G401 (cell line): ENCODE data around the gene TFPI2. TPM values are rescaled to one million over a fixed set of nuclear protein-coding genes. Genes with fewer than 3 reads are reported as not detected.

Experiments used
- DNase-seq: peaks from one replicate; pipeline ENCODE4 v3.0.0-alpha.2; 2015; ENCODE audit warnings: low spot score
- in situ Hi-C: cut with HindIII; loops from 2 replicates; pipeline ENCODE4 v1.10.0; 2016; ENCODE audit warnings: low sequenced_read_pairs, mixed read lengths
- total RNA-seq: library from RNA; depleted of rRNA; stranded (reverse); fragments of >200 nt; shearing (Covaris generic); gene quantifications from 2 replicates; pipeline ENCODE4 v1.2.3, GENCODE V29; 2014; rRNA removed

Gene TFPI2
- total RNA-seq, 1 experiment from 2014 or later: not detected

DNA sequence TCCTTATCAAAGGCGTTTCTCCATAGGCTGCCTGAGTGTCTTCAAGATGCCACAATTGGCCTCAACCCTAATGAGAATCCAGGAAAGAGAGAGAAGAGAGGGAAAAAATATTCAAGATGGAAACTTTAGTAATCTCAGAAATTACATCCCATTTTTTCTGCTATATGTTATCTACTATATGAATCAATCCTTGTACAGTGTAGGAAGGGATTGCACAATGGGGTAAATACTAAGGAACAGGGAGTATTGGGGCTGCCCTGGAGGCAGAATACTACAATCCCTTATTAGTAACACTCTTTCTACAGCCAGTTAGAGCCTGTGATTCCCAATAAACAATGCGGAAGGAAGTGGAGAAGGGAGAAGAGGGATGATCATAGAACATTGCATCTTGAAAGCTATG is 27.9 kb downstream of the TFPI2 start:
- DNase-seq: no peak
- in situ Hi-C loops: no loop called here

- in situ Hi-C loops: no loop called here
- DNase-seq: no peak
Observed at GRCh38 chr7:93861325-93861949, 29.1 kb downstream of the TFPI2 start.

GRCh38 chr7:93860261-93860660 is 30.3 kb downstream of the TFPI2 start:
- no peak for DNase-seq
- in situ Hi-C loops: no loop called here

DNA sequence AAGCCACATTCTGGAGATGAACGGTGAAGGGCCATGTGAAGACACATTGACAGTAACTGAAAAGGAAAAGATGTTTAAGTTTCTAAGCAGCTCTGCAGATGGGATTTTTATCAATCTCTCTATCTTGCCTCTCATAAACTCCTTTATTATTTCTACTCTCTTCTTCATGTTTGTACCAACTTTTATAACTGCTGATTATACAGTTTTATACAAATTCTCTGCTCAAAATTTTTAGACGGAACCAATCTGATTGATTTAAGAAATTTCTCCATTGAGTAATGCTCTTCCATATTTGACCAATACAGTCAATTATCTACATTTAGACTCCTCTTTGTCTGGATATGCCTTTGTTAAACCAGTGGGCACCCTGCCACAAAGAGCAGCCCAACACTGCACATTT is 31.7 kb downstream of the TFPI2 start:
- no peak for DNase-seq
- in situ Hi-C loops: no loop called here

GRCh38 chr7:93856323-93856722 is 34.2 kb downstream of the TFPI2 start:
- DNase-seq: no peak
- in situ Hi-C loops: no loop called here

- in situ Hi-C loops: no loop called here
- DNase-seq: no peak
Observed at GRCh38 chr7:93855797-93856196, 34.8 kb downstream of the TFPI2 start.

DNA sequence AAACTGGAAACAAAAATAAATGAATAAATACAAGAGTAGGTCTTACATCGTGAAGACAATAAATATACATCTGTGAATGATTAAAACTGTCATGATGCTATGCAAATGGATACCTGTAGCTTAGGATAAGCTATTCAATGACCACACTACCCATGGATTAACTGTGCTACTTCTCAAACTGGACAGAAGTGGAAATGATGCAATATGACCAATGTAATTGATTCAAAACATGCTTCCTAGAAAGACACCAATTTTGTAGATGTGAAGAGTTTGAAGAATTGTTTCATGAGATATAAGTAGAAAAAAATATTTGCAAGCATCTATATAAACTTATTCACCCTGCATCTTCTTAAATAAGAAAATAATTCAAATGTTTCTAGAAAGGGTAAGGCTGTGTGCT is 36.1 kb downstream of the TFPI2 start:
- no peak for DNase-seq
- in situ Hi-C loops: no loop called here

DNA sequence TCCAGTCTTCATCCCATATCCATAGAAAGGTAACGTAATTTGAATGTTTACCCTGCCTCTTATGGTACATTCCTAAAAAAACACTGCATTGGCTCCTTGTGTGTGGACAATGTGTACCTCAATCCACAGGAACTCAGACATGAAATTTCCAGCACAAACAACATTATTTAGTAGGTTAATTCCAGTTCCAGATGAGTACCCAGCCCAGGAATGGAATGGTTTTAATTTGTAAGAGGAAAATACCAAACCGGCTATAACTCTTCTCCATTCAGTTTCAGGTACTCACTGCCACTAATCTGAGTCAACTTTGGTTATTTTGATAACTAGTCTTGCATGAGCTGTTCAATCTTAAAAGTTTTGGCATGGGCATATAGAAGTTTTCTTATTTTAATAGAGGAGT is 39.0 kb downstream of the TFPI2 start:
- no peak for DNase-seq
- in situ Hi-C loops: no loop called here

DNA sequence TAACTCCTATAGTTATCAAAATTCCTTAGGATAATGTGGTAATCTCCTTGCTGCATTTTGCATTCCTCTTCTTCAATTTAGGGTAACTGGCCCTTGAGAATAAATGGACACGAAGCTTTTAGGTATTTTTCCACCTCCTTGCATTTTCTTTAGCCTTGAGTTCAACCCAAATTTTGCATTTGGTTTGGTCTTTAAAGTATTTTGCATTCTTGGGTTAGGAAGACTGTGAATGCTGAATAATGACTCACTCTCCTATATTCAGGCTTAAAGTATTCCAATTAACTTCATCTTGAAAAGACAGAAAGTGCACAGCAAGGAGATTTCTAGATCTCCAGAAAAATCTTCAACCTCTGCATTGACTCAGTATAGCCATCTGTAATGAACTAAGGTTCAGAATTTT is 47.3 kb downstream of the TFPI2 start:
- no peak for DNase-seq
- in situ Hi-C loops: no loop called here

- in situ Hi-C loops: no loop called here
- no peak for DNase-seq
Observed at GRCh38 chr7:93838966-93839365, 51.6 kb downstream of the TFPI2 start.

- no peak for DNase-seq
- in situ Hi-C loops: no loop called here
Observed at GRCh38 chr7:93837245-93837644, 53.3 kb downstream of the TFPI2 start.

GRCh38 chr7:93836116-93836515 is 54.4 kb downstream of the TFPI2 start:
- in situ Hi-C loops: no loop called here
- DNase-seq: no peak

- in situ Hi-C loops: no loop called here
- no peak for DNase-seq
Observed at GRCh38 chr7:93835702-93836101, 54.9 kb downstream of the TFPI2 start.

Other genes starting within 250 kb of the TFPI2 start
- not detected in 2 replicates for gene GNGT1, start 15.8 kb upstream of the TFPI2 start, total RNA-seq
- gene GNG11, start 31.0 kb upstream of the TFPI2 start, total RNA-seq: not detected in 2 replicates
- gene BET1, start 113.6 kb upstream of the TFPI2 start, total RNA-seq: 20.9 and 30.8 TPM in 2 replicates